Memory B cell (primary cell): ENCODE results near the gene DAPK2.

ENCODE experiments used
- ATAC-seq: fragments of 150-1000 bp; cut with Tn5 transposase; 2 replicates; pipeline ENCODE4 v1.10.0; 2021; ENCODE audit warnings: low read depth, mild to moderate bottlenecking, moderate library complexity
- DNase-seq, 2 donors: peaks; one replicate each; pipeline ENCODE4 v3.0.0; 2022; ENCODE audit warnings: low spot score in 2 of 2
- H3K27ac Mint-ChIP-seq: one replicate; pipeline ENCODE4 v1.8.0; 2022; ENCODE audit warnings: mild to moderate bottlenecking, moderate library complexity, mixed read lengths
- H3K27me3 Mint-ChIP-seq: one replicate; pipeline ENCODE4 v1.8.0; 2022; ENCODE audit warnings: mixed read lengths
- H3K36me3 Mint-ChIP-seq: one replicate; pipeline ENCODE4 v1.8.0; 2022; ENCODE audit warnings: mild to moderate bottlenecking, mixed read lengths
- H3K4me1 Mint-ChIP-seq: one replicate; pipeline ENCODE4 v1.8.0; 2022; ENCODE audit warnings: mixed read lengths
- H3K4me3 Mint-ChIP-seq: one replicate; pipeline ENCODE4 v1.8.0; 2022; ENCODE audit warnings: mild to moderate bottlenecking, moderate library complexity, mixed read lengths
- H3K9me3 Mint-ChIP-seq: one replicate; pipeline ENCODE4 v1.8.0; 2022; ENCODE audit warnings: mixed read lengths

The DAPK2 gene

GRCh38 chr15:63917588-63918316, 128.5 kb downstream of the DAPK2 start:
- peaks cover 11% of the 10 kb centered on the region for H3K4me1 Mint-ChIP-seq
- H3K27me3 Mint-ChIP-seq: no peaks in the 10 kb centered on the region
- peaks cover 2% of the 10 kb centered on the region for H3K36me3 Mint-ChIP-seq
- ATAC-seq: no peak
- no peak overlapping the region for H3K27ac Mint-ChIP-seq
- no peak for DNase-seq
- H3K9me3 Mint-ChIP-seq: no peaks in the 10 kb centered on the region
- no peak overlapping the region for H3K4me3 Mint-ChIP-seq

GRCh38 chr15:63915873-63916771, 130.2 kb downstream of the DAPK2 start:
- ATAC-seq: no peak

GRCh38 chr15:63915209-63915872, 130.9 kb downstream of the DAPK2 start:
- Mint-ChIP-seq H3K27me3 (no peaks in the 10 kb centered on the region), H3K36me3 (peaks cover 2% of the 10 kb centered on the region), H3K9me3 (no peaks in the 10 kb centered on the region), H3K4me3 (no peak overlapping the region), H3K27ac (no peak overlapping the region), H3K4me1 (peaks cover 3% of the 10 kb centered on the region)
- ATAC-seq (no peak), DNase-seq (no peak)

More at GRCh38 chr15:63915873-63916771, 130.2 kb downstream of the DAPK2 start:
- DNase-seq: no peak
- Mint-ChIP-seq H3K4me3 (no peak overlapping the region), H3K27ac (no peak overlapping the region), H3K4me1 (peaks cover 8% of the 10 kb centered on the region), H3K27me3 (no peaks in the 10 kb centered on the region), H3K9me3 (no peaks in the 10 kb centered on the region), H3K36me3 (peaks cover 2% of the 10 kb centered on the region)

GRCh38 chr15:63913786-63914315, 132.4 kb downstream of the DAPK2 start:
- H3K27ac Mint-ChIP-seq: no peak overlapping the region
- no peaks in the 10 kb centered on the region for H3K27me3 Mint-ChIP-seq
- H3K4me3 Mint-ChIP-seq: no peak overlapping the region
- ATAC-seq (no peak), DNase-seq (no peak)
- peaks cover 3% of the 10 kb centered on the region for H3K4me1 Mint-ChIP-seq
- H3K9me3 Mint-ChIP-seq: no peaks in the 10 kb centered on the region
- no peaks in the 10 kb centered on the region for H3K36me3 Mint-ChIP-seq

GRCh38 chr15:63913336-63913735, 132.9 kb downstream of the DAPK2 start:
- Mint-ChIP-seq H3K4me1 (peaks cover 3% of the 10 kb centered on the region), H3K36me3 (no peaks in the 10 kb centered on the region), H3K9me3 (no peaks in the 10 kb centered on the region), H3K27ac (no peak overlapping the region), H3K4me3 (no peak overlapping the region), H3K27me3 (no peaks in the 10 kb centered on the region)
- DNase-seq (no peak), ATAC-seq (no peak)

GRCh38 chr15:63912061-63912615, 134.1 kb downstream of the DAPK2 start:
- no peak overlapping the region for H3K27ac Mint-ChIP-seq
- no peak for DNase-seq
- H3K4me3 Mint-ChIP-seq: no peak overlapping the region
- ATAC-seq: no peak
- no peaks in the 10 kb centered on the region for H3K9me3 Mint-ChIP-seq
- H3K4me1 Mint-ChIP-seq: peaks cover 3% of the 10 kb centered on the region
- no peaks in the 10 kb centered on the region for H3K27me3 Mint-ChIP-seq
- no peaks in the 10 kb centered on the region for H3K36me3 Mint-ChIP-seq

GRCh38 chr15:63911160-63911559, 135.1 kb downstream of the DAPK2 start:
- Mint-ChIP-seq H3K4me3 (no peak overlapping the region), H3K27ac (no peak overlapping the region), H3K27me3 (no peaks in the 10 kb centered on the region), H3K9me3 (no peaks in the 10 kb centered on the region), H3K36me3 (no peaks in the 10 kb centered on the region), H3K4me1 (peaks cover 9% of the 10 kb centered on the region)
- ATAC-seq: no peak
- no peak for DNase-seq

- Mint-ChIP-seq H3K4me3 (no peak overlapping the region), H3K27ac (no peak overlapping the region), H3K9me3 (no peaks in the 10 kb centered on the region), H3K4me1 (peaks cover 12% of the 10 kb centered on the region), H3K36me3 (no peaks in the 10 kb centered on the region), H3K27me3 (no peaks in the 10 kb centered on the region)
- DNase-seq: no peak
- ATAC-seq: no peak
Observed at GRCh38 chr15:63909819-63910437, 136.4 kb downstream of the DAPK2 start.

- no peaks in the 10 kb centered on the region for H3K9me3 Mint-ChIP-seq
Observed at GRCh38 chr15:63908991-63909390, 137.3 kb downstream of the DAPK2 start.

GRCh38 chr15:63908281-63908680, 138.0 kb downstream of the DAPK2 start:
- ATAC-seq (no peak), DNase-seq (no peak)
- Mint-ChIP-seq H3K36me3 (no peaks in the 10 kb centered on the region), H3K9me3 (no peaks in the 10 kb centered on the region), H3K27me3 (no peaks in the 10 kb centered on the region), H3K4me3 (no peak overlapping the region), H3K4me1 (peaks cover 14% of the 10 kb centered on the region), H3K27ac (no peak overlapping the region)

More at GRCh38 chr15:63908991-63909390, 137.3 kb downstream of the DAPK2 start:
- Mint-ChIP-seq H3K4me1 (peaks cover 14% of the 10 kb centered on the region), H3K36me3 (no peaks in the 10 kb centered on the region), H3K27me3 (no peaks in the 10 kb centered on the region), H3K27ac (no peak overlapping the region), H3K4me3 (no peak overlapping the region)
- no peak for DNase-seq
- no peak for ATAC-seq

GRCh38 chr15:63907521-63907920, 138.8 kb downstream of the DAPK2 start:
- Mint-ChIP-seq H3K36me3 (no peaks in the 10 kb centered on the region), H3K4me1 (peaks cover 16% of the 10 kb centered on the region), H3K9me3 (no peaks in the 10 kb centered on the region), H3K27ac (no peak overlapping the region), H3K4me3 (no peak overlapping the region), H3K27me3 (no peaks in the 10 kb centered on the region)
- no peak for ATAC-seq
- no peak for DNase-seq

GRCh38 chr15:63906266-63906584, 140.1 kb downstream of the DAPK2 start:
- Mint-ChIP-seq H3K4me1 (peaks cover 24% of the 10 kb centered on the region), H3K4me3 (no peak overlapping the region), H3K27me3 (no peaks in the 10 kb centered on the region), H3K27ac (peak overlapping the region; percentile 29), H3K9me3 (no peaks in the 10 kb centered on the region), H3K36me3 (no peaks in the 10 kb centered on the region)
- no peak for ATAC-seq
- DNase-seq: no peak

GRCh38 chr15:63905558-63906265, 140.6 kb downstream of the DAPK2 start:
- ATAC-seq (peak; percentile 74), DNase-seq (no peak)
- no peak overlapping the region for H3K4me3 Mint-ChIP-seq
- no peaks in the 10 kb centered on the region for H3K27me3 Mint-ChIP-seq
- H3K27ac Mint-ChIP-seq: peak overlapping the region; percentile 29
- no peaks in the 10 kb centered on the region for H3K36me3 Mint-ChIP-seq
- peaks cover 26% of the 10 kb centered on the region for H3K4me1 Mint-ChIP-seq
- no peaks in the 10 kb centered on the region for H3K9me3 Mint-ChIP-seq
